ENCODE data around the gene KPNB1. TPM values are rescaled to one million over a fixed set of nuclear protein-coding genes. Genes with fewer than 3 reads are reported as not detected.

Gene KPNB1
- total RNA-seq, 1 experiment from 2014 or later, result 742 TPM

DNA sequence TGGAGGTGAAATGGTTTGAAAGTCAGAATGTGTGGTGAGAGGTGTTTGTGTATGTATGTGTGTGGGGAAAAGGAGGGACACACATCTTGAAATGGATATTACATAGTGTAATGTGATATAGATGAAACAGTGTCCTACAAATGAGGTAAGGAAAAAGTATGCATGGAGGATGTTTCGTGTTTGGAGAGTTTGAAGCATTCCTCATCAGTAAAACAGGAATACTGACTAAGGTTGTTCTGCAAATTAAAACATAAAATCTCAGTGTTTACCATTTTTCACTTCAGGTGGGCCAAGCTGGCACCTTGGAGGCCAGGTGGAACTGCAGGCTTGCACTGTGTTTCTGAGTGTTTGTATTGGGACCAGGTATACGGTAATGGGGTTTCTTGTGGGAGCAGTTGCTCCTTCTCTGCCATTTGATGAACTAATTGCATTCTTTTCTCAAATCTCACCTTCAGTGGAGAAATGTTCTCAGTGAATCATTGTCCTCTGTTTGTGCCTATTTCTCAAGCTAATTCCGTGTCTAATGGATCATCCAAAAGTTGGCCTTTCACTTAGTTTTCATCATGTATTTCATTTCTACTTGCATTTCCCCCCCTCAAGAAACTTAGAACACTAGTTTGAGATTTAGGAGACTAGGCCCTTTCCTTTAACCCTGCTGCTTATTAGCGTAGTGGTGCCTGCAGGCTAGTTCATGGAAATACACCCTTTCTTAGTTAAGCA, 36.0 kb downstream of the KPNB1 start:
- no peak overlapping the region for H4K5ac ChIP-seq (ENCODE audit: insufficient read length, low read depth, low read length)
- H3K27me3 ChIP-seq (ENCODE audit: insufficient read depth, low read length), result no peaks in the 10 kb centered on the region
- Mint-ChIP-seq H3K27ac (peak overlapping the region in 2 of 3 experiments; percentile 27 to 90; a peak in 2 of 7 replicates), H3K4me1 (peaks cover 28 to 30% of the 10 kb centered on the region in 2 experiments), H3K36me3 (ENCODE audit: insufficient read depth in 1 of 3, low read depth in 3 of 3) (peaks cover 23 to 49% (median 41%) of the 10 kb centered on the region in 3 experiments; a peak in 6 of 7 replicates), H3K4me3 (no peak overlapping the region), H3K9me3 (no peaks in the 10 kb centered on the region; a peak in 1 of 5 replicates), H3K27me3 (ENCODE audit: low read depth) (no peaks in the 10 kb centered on the region)
- no peak overlapping the region for H3T11ph ChIP-seq (ENCODE audit: low read length)
- no peak overlapping the region for H3K4ac ChIP-seq (ENCODE audit: low read depth, low read length)
- H2BK12ac ChIP-seq (ENCODE audit: insufficient read length, low read depth, low read length), result no peak overlapping the region
- TF ChIP-seq, protein P1, sequence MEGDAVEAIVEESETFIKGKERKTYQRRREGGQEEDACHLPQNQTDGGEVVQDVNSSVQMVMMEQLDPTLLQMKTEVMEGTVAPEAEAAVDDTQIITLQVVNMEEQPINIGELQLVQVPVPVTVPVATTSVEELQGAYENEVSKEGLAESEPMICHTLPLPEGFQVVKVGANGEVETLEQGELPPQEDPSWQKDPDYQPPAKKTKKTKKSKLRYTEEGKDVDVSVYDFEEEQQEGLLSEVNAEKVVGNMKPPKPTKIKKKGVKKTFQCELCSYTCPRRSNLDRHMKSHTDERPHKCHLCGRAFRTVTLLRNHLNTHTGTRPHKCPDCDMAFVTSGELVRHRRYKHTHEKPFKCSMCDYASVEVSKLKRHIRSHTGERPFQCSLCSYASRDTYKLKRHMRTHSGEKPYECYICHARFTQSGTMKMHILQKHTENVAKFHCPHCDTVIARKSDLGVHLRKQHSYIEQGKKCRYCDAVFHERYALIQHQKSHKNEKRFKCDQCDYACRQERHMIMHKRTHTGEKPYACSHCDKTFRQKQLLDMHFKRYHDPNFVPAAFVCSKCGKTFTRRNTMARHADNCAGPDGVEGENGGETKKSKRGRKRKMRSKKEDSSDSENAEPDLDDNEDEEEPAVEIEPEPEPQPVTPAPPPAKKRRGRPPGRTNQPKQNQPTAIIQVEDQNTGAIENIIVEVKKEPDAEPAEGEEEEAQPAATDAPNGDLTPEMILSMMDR (conservative IDR thresholded peaks at IDR 0.05), result no peak; the same call in 2 of the 3 replicates
- H2BK120ac ChIP-seq (ENCODE audit: low read depth, low read length, poor library complexity, severe bottlenecking), result no peak overlapping the region
- H3K4me1 ChIP-seq (ENCODE audit: insufficient read depth, low read length), result peaks cover 5% of the 10 kb centered on the region; the same call in 1 of the 2 replicates
- H2BK15ac ChIP-seq (ENCODE audit: low read depth, low read length), result no peak overlapping the region
- no peak overlapping the region for H3K18ac ChIP-seq (ENCODE audit: insufficient read length, low read depth, low read length)
- H3K79me2 ChIP-seq (ENCODE audit: insufficient read depth, low read length), result no peaks in the 10 kb centered on the region
- no peak overlapping the region for H3K4me2 ChIP-seq (ENCODE audit: insufficient read depth, insufficient read length, low read length)
- WGBS (ENCODE audit: extremely low coverage, insufficient read length, low lambda C conversion rate), result no CpG with 5 or more reads among the region's 4 CpGs
- H2AFZ ChIP-seq (ENCODE audit: low read length), result no peak overlapping the region
- no peaks in the 10 kb centered on the region for H3K9me3 ChIP-seq (ENCODE audit: control insufficient read depth, low read depth, low read length)
- no peak overlapping the region for H2BK20ac ChIP-seq (ENCODE audit: low read depth, low read length, poor library complexity, severe bottlenecking)
- H3K23me2 ChIP-seq (ENCODE audit: insufficient read length, low read depth, low read length, poor library complexity, severe bottlenecking), result no peaks in the 10 kb centered on the region
- no peak overlapping the region for H2AK5ac ChIP-seq (ENCODE audit: insufficient read length, low read length)
- DNase-seq, result no peak
- no peak overlapping the region for H3K23ac ChIP-seq (ENCODE audit: insufficient read length, low read depth, low read length)
- H4K8ac ChIP-seq (replicated peaks; ENCODE audit: insufficient read length, low read depth, low read length), result no peak overlapping the region
- H3K27ac ChIP-seq (ENCODE audit: insufficient read length, low read depth, low read length), result no peak overlapping the region
- no peak overlapping the region for H2BK5ac ChIP-seq (ENCODE audit: insufficient read length, low read length)
- no peak overlapping the region for H3K14ac ChIP-seq (ENCODE audit: insufficient read depth, low read length)
- no peaks in the 10 kb centered on the region for H3K79me1 ChIP-seq (ENCODE audit: insufficient read depth, low read depth, low read length, poor library complexity, severe bottlenecking)
- H3K56ac ChIP-seq (ENCODE audit: insufficient read length, low read depth, low read length), result no peak overlapping the region
- H4K91ac ChIP-seq (ENCODE audit: insufficient read length, low read depth, low read length), result no peak overlapping the region
- H3K9ac ChIP-seq (ENCODE audit: extremely low read depth, insufficient read length, low read length), result no peak overlapping the region
- H4K20me1 ChIP-seq (ENCODE audit: control insufficient read depth, insufficient read depth, insufficient read length), result no peaks in the 10 kb centered on the region
